Loucy (cell line): ENCODE results near the gene SNTN.

ENCODE experiments used
- H2AFZ ChIP-seq: fragments of 200-600 bp; sonication (generic); 2 replicates; pipeline ENCODE4 v1.6.0; 2016; ENCODE audit warnings: antibody characterized with exemption, mild to moderate bottlenecking, low read length, moderate library complexity
- H3F3A ChIP-seq: fragments of 200-600 bp; 2 replicates; pipeline ENCODE4 v1.6.0; 2016; ENCODE audit warnings: antibody characterized with exemption, low read depth, mild to moderate bottlenecking
- H3K27me3 ChIP-seq: fragments of 200-600 bp; sonication (generic); 2 replicates; pipeline ENCODE4 v1.6.1; 2014; ENCODE audit warnings: low read length, mild to moderate bottlenecking; ENCODE audit not compliant: insufficient read depth, poor library complexity, severe bottlenecking
- H3K36me3 ChIP-seq: fragments of 200-600 bp; sonication (generic); 2 replicates; pipeline ENCODE4 v1.6.1; 2016; ENCODE audit warnings: low read length; ENCODE audit not compliant: insufficient read depth
- H3K4me1 ChIP-seq: fragments of 200-600 bp; sonication (generic); 2 replicates; pipeline ENCODE4 v1.5.1; 2014; ENCODE audit warnings: low read length, mild to moderate bottlenecking; ENCODE audit not compliant: insufficient read depth, poor library complexity, severe bottlenecking
- H3K4me2 ChIP-seq: fragments of 200-600 bp; sonication (generic); 2 replicates; pipeline ENCODE4 v1.6.0; 2014; ENCODE audit warnings: antibody characterized with exemption, low read length, low read depth, mild to moderate bottlenecking; ENCODE audit not compliant: poor library complexity, severe bottlenecking
- H3K4me3 ChIP-seq: fragments of 200-600 bp; sonication (generic); 2 replicates; pipeline ENCODE4 v1.5.1; 2014; ENCODE audit warnings: low read length, mild to moderate bottlenecking, mixed read lengths; ENCODE audit not compliant: poor library complexity, severe bottlenecking
- H3K79me2 ChIP-seq: fragments of 200-600 bp; sonication (generic); 2 replicates; pipeline ENCODE4 v1.6.1; 2014; ENCODE audit warnings: low read length; ENCODE audit not compliant: insufficient read depth
- H3K9ac ChIP-seq: fragments of 200-600 bp; sonication (generic); 2 replicates; pipeline ENCODE4 v1.6.0; 2014; ENCODE audit warnings: mild to moderate bottlenecking, low read depth, low read length, moderate library complexity; ENCODE audit not compliant: poor library complexity, severe bottlenecking
- H3K9me2 ChIP-seq: fragments of 200-600 bp; sonication (generic); replicated peaks from 2 replicates; pipeline ENCODE4 v1.6.1; 2016; ENCODE audit warnings: low read depth, low read length, mixed read lengths
- H3K9me3 ChIP-seq: fragments of 200-600 bp; sonication (generic); 2 replicates; pipeline ENCODE4 v1.6.1; 2014; ENCODE audit warnings: mild to moderate bottlenecking, antibody characterized with exemption, low read length, low read depth; ENCODE audit not compliant: insufficient read depth
- H4K20me1 ChIP-seq: fragments of 200-600 bp; sonication (generic); 2 replicates; pipeline ENCODE4 v1.6.0; 2014; ENCODE audit warnings: antibody characterized with exemption, low read length, mild to moderate bottlenecking; ENCODE audit not compliant: insufficient read depth, poor library complexity, severe bottlenecking
- CTCF ChIP-seq: fragments of 200-600 bp; sonication (generic); conservative IDR thresholded peaks from 2 replicates; pipeline ENCODE4 v1.5.1; 2014; ENCODE audit warnings: mild to moderate bottlenecking, antibody characterized with exemption, low read length
- EZH2phosphoT487 ChIP-seq: fragments of 200-600 bp; IDR thresholded peaks from 2 replicates; pipeline ENCODE4 v1.6.1; 2018; ENCODE audit warnings: antibody characterized with exemption, mild to moderate bottlenecking, moderate library complexity, borderline replicate concordance

SNTN gene

GRCh38 chr3:63693351-63693750 is 40.9 kb downstream of the SNTN start:
- no peak for TF ChIP-seq EZH2phosphoT487
- no peak for TF ChIP-seq CTCF
- H3F3A ChIP-seq: no peaks in the 10 kb centered on the region
- no peaks in the 10 kb centered on the region for H3K79me2 ChIP-seq
- H4K20me1 ChIP-seq: no peaks in the 10 kb centered on the region
- H2AFZ ChIP-seq: no peak overlapping the region
- H3K4me1 ChIP-seq: no peaks in the 10 kb centered on the region
- no peaks in the 10 kb centered on the region for H3K9me3 ChIP-seq
- no peak overlapping the region for H3K4me2 ChIP-seq
- no peaks in the 10 kb centered on the region for H3K9me2 ChIP-seq
- no peaks in the 10 kb centered on the region for H3K27me3 ChIP-seq
- no peak overlapping the region for H3K4me3 ChIP-seq
- H3K36me3 ChIP-seq: no peaks in the 10 kb centered on the region
- H3K9ac ChIP-seq: no peak overlapping the region

GRCh38 chr3:63705092-63705645 is 52.7 kb downstream of the SNTN start:
- H4K20me1 ChIP-seq: no peaks in the 10 kb centered on the region
- H3K27me3 ChIP-seq: no peaks in the 10 kb centered on the region
- H3K4me1 ChIP-seq: no peaks in the 10 kb centered on the region
- no peaks in the 10 kb centered on the region for H3F3A ChIP-seq
- H3K9me2 ChIP-seq: no peaks in the 10 kb centered on the region
- H3K4me3 ChIP-seq: no peak overlapping the region
- TF ChIP-seq EZH2phosphoT487 (no peak), CTCF (no peak)
- H3K79me2 ChIP-seq: no peaks in the 10 kb centered on the region
- no peak overlapping the region for H3K9ac ChIP-seq
- no peaks in the 10 kb centered on the region for H3K36me3 ChIP-seq
- H3K9me3 ChIP-seq: no peaks in the 10 kb centered on the region
- no peak overlapping the region for H2AFZ ChIP-seq
- H3K4me2 ChIP-seq: no peak overlapping the region

DNA sequence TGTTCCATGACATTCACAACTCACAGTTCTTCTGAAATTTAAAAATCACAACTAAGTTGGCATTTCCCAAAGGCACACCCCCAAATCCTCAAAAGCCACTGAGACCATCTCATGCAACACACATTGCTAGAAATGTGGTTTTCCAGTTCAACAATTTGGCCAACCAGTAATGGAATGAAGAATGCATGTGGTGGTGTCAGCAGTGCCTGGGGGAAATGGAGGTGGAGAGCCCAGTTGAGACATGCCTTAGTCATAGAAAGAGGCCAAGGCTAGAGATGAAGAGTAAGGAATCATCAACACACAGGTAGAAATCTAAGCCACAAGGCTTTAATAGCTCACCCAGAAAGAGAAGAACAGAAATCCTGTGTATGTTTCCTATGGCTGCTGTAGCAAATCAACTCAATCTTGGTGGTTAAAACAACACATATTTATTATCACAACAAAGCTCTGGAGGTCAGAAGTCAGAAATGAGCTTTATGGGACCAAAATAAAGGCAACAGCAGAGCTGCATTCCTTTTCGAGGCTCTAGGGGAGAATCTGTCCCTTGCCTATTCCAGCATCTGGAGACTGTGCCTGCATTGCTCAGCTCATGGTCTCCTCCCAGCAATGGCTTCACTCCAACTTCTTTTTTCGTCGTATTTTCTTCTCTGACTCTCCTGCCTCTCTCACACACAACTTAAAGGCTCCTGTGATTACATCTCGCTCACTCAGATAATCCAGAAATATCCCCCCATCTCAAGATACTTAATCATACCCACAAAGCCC is 54.0 kb downstream of the SNTN start:
- H3K4me3 ChIP-seq: no peak overlapping the region
- H3F3A ChIP-seq: no peaks in the 10 kb centered on the region
- H3K4me1 ChIP-seq: no peaks in the 10 kb centered on the region
- H3K9me3 ChIP-seq: no peaks in the 10 kb centered on the region
- H3K79me2 ChIP-seq: no peaks in the 10 kb centered on the region
- H3K27me3 ChIP-seq: no peaks in the 10 kb centered on the region
- no peaks in the 10 kb centered on the region for H3K9me2 ChIP-seq
- H3K9ac ChIP-seq: no peak overlapping the region
- no peaks in the 10 kb centered on the region for H4K20me1 ChIP-seq
- no peak for TF ChIP-seq CTCF
- TF ChIP-seq EZH2phosphoT487: no peak
- H3K4me2 ChIP-seq: no peak overlapping the region
- no peaks in the 10 kb centered on the region for H3K36me3 ChIP-seq
- no peak overlapping the region for H2AFZ ChIP-seq
